GM19351 (cell line): Measurements from ENCODE around the gene TTN.

Experiments
- ATAC-seq: cut with Tn5 transposase; IDR thresholded peaks from one replicate; pipeline ENCODE4 v1.9.1; 2021; ENCODE audit warnings: mild to moderate bottlenecking, moderate library complexity; ENCODE audit not compliant: unreplicated experiment

TTN gene

DNA sequence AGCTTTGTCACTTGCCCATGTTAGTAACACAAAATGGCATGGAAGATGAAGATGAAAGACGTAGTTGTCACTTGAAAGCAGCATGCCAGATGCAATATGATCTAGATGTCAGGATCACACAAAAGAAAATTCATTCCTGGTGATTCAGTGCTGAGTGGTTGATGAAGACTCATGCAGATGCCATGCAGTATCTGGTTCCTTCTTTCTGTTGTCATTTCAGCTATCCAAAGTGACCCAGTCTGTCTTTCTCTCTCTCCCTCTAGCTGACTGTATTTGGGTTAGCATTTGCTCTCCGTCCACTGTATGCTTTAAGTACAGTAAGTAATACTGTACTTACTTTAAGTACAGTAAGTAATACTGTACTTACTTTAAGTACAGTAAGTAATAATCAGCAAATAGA, 50.4 kb downstream of the TTN start:
- no peak for ATAC-seq

DNA sequence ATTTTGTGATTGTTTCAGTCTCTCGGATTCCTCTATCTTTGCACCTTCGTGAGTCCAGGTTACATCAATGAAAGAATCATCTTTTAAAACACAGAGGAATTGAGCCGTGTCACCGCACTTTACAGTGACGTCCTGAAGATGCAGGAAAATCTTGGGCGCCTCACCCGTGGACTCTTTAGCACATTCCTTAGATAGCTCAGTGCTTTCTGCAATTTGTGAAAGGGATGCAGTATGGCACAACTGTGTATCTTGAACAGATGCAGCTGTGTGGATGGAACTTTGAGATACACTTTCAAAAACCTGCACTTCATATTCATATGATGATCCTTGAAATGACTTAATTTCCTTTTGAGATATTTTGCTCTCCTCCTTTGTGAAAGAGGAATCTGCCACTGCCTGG, 50.9 kb downstream of the TTN start:
- no peak for ATAC-seq

DNA sequence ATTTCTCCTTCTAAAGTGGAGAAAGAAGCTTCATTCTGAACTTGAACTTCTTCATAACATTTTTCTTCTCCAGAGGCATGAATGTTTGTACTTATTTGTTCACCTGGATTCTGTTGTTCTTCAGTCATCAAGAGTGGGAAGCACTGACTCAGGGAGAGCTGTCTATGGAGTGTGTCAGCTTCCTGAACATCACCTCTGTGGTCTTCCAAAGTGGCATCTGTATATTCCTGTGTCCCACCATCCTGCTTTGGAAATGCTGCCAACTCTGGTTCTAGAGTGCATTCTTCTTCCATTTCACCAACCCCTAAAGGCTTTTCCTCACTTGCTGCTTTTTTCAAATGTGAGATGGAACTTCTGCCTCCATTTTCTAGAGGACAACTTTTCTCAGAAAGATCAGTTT, 59.5 kb downstream of the TTN start:
- no peak for ATAC-seq

DNA sequence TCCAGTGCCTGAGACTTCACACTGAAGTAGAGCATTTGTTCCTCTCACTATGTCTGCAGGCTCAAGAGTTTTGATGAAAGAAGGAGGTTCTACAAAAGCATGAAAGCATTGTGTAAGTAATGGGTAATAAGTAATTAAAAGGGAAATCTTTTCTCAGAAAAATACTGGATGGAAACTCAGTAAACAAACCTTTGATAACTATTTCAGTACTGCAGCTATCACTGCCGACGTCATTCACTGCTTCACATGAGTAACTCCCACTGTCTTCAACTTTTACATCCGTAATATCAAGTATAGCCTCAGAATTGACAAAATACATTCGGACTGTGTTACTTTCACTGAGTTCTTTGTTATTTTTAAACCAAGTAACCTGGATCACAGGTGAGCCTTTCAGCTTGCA, 72.7 kb downstream of the TTN start:
- no peak for ATAC-seq

DNA sequence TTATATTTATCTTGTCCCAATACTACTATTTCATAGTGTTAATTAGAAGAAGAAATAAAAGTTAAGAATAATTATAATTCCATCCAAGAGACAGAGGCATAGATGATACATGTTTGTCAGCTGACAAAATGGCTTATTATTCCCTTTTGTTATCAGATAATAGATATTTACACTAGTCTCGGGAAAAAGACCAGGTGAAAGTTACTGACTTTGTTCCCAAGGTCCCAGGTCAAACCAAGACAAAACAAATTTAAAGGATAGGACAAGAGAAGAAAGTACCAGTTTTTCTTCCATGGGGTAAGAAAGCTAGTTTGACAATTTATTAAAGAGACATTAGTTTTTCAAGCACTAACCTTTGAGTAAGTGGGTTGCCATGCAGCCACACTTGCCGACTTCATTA, 73.2 kb downstream of the TTN start:
- no peak for ATAC-seq

DNA sequence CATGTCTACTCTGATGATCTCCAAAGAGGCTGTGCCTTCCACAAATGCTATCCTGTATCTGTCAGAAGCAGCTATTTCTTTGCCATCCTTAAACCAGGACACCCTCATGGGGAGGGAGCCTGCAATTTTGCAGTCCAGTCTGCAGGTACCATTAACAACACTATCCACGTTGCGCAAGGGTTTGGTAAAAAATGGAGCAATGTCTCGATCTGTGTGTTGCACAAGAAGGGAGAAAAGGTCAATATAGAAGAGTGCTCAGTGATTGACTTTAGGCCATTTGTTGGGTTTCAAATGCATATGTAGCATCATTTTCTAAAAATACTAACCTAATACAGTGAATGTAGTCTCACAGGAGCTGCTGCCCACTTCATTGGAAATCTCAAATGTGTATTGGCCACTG, 74.3 kb downstream of the TTN start:
- ATAC-seq, result no peak

DNA sequence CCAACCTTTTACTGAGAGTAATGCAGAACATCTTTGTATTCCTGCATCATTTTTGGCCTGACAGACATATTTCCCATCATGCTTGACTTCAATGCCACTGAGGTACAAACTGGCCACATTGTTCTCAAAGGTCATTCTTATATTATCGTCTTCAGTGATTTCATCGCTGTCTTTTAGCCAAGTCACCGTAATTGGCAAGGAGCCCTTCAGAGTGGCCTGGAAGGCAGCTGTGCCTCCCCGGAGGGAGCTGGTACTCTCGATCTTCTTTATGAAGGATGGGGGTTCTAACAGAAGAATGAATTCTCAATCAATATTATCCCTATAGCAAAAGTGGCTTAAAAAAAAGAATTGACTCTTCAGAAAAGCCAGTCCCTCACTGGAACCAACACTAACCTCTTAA, 75.9 kb downstream of the TTN start:
- ATAC-seq, result no peak

DNA sequence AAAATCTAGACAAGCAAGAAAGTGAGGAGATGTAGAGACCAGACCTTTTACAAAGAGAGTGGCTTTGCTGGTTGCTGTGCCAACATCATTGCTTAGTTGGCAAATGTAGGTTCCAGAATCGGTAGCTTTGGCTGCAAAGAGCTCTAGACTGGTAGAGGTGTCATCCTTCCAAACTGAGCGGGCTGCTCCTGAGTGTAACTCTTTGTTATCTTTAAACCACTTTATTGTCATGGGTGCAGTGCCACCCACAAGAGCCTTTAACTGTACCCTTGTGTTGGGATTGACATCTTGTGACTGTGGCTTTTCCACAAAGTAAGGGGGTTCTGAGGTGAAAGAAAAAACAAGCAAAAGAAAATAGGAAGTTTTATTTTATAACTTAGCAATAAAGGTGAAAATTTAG, 77.2 kb downstream of the TTN start:
- ATAC-seq, result no peak

DNA sequence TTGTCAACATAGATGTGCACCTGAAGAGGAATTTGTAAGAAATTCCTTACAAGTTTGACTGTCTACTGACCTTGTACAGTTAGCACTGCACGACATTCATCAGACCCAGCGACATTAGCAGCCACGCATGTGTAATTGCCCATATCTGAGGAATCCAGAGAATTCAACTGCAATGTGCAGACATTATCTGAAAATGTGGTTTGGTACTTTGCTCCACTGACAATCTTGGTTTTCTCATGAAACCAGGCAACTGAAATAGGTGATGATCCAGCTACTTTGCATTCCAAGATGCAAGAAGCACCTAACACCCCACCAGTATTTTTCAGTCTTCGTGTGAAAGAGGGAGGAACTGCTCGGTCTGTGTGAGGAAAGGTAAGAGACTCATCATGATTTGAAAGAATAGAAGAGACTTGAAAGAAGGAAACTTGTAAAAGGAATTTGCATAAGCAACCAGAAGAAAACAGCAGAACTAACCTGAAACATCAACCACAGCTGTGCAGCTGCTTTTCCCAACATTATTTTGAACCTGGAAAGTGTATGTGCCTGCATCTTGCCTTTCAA, 83.4 kb downstream of the TTN start:
- ATAC-seq, result no peak

DNA sequence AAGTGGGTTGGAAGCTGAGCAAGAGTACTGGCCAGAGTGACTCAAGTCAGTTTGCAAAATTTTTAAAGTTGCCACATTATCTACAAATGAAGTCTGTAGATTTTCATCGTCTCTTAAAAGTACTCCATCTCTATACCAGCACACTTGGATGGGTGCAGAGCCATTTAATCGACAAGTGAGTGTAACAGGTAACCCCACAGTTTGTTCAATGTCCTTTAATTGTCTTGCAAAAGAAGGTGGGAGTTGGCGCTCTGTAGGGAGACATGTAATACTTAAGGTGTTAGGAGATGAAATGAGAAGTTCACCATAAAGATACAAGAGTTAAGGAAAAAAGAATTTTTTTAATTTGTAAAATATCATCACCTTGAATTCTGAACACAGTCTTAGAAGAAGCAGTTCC, 84.9 kb downstream of the TTN start:
- no peak for ATAC-seq

DNA sequence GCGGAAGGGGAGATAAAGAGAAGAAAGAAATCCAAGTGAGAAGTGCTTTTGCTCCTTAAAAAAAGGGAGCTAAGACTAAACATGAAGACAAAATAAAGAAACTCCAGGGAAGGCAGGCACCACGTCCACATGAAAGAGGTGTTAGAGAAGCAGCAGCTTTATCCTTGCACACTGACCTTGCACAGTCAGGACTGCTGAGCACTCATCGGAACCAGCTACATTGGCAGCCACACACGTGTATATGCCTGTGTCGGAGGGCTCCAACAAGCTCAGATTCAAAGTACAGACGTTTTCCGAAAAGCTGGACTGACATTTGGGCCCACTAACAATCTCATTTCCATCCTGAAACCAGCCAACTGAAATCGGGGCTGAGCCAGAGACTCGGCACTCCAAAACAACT, 88.2 kb downstream of the TTN start:
- no peak for ATAC-seq

DNA sequence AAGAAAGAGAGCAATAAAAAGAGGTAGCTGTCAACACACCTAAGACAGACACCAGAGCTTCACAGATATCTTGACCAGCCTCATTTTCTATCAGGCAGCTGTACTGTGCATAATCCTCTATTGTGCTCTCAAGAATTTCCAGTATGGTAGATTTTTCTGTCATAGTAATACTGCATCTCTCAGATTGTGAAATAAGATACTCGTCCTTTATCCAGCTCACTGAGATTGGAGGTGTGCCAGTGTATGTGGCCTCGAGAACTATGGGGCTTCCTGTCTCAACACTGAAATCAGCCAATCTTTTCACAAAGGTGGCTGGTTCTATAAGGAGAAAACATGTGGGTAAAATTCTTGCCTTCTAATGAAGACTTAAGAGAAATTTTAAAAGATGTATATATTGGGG, 88.9 kb downstream of the TTN start:
- ATAC-seq, result no peak

DNA sequence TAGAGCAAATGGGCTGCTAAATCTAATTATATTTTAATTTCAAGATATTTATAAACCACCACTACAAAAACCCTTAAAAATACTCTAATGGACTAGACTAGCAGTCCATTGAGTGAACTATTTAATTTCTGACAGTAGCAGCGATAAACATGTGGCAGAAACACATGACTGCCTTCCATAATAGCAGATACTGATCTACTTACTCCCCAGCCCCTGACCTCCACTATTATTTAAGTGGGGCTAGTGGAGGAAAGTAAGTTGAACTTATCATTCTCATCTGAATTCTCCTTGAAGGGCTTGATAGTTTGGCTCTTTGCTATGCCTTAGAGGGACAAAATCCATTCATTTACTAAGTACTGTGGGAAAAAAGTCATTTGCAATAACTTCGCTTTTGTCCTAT, 90.8 kb downstream of the TTN start:
- no peak for ATAC-seq

DNA sequence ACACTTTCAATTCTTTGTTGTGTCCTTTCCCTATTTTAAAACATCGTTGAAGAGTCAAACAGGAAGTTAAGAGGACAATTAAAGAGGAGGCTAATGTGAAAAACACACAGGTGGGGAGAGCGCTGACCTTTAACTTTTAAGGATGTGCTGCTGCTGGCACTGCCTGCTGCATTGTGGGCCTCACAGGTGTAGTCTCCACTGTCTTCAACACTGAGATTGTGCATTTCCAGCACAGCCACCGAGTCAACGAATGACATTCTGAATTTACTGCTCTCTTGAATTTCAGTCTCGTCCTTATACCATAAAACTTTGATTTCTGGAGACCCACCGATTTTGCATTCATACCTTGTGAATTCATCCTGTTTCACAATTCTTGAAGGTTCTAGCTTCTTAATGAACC, 91.9 kb downstream of the TTN start:
- no peak for ATAC-seq

DNA sequence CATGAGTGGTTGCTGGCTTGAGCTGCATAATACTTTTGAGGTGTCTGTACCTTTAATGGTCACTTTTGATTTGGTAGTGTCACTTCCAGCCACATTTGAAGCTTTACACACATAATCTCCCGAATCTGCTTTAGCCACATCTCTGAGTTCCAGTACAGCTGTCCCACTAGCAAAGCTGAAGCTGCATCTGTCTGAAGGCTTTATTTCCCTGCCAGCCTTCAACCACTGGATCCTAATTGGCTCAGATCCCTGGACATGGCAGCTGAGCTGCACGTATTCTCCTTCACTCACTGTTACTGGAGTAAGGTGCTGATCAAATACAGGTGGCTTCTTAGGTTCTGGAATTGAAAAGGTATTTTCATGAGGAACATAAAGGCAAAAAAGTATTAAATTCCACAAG, 99.7 kb downstream of the TTN start:
- no peak for ATAC-seq

DNA sequence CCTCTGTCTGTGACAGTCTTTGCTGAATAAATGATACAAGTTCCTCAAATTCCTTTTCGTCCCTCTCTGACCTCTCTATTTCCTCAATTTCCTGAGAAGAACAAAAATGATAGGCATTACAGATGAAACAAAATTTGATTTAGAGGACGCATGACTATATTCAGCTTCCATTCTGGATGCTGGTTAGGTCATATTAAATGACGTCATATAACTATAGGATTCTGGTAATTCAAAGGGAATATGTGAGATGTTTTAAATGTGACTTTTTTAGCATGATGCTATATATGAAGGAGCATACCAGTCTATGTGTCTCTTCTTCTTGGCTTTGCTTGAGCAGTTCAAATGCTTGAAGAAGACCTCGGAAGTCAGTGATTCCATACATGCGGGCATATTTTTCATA, 102.3 kb downstream of the TTN start:
- no peak for ATAC-seq

DNA sequence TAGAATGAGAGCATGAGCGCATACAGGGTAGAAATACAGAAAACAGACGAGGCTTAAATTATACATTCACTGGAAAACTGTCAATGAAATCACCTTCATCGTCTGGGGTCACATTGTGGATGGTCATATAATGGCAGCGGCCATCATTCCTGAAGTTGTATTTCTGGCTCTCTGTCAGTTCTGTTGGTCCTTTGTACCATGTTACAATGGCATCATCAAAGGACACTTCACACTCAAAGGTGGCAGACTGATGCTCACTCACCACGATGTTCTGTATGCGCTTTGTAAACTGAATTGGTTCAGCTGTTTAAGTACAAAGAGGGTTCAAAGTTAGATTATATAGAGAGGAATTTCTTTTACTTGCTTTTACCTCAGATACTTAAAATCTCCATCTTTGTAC, 104.9 kb downstream of the TTN start:
- ATAC-seq, result no peak

DNA sequence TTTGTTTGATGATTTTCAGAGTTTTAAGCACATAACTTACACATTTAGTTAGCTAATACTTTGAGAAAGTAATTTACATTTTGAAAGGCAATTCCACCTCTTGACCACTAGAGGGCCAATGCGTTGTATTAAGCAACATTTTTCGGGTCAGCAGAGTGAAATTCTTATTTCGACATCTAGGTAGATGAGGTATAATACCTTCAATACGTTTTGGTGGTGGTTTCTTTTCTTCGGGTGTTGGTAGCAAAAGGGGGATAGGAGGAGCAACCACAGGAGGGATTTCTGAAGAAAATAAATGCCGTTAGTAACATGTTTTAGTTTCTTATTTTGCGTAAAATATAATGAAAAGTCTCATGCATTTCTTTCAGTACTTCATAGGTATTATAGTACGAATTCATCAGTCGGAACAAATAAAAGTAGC, 106.3 kb downstream of the TTN start:
- ATAC-seq, result peak; percentile 57

DNA sequence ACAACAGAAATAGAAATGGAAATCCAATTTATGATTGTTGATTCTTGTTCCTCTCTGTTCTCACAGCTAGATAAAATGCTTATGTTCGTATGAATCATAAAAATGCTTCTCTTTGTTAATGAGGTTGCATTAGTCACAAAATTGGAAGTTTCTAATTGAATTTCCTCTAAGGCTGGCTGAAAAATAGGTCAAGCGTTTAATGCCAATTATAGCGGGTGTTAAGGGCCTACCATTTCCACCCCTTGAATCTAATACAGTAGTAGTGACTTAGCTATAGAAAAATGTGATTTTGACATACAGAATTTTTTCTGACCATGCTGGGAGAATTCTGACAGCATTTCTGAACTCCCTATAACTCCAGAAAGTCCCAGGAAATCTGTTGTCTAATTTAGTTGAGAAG, 107.1 kb downstream of the TTN start:
- ATAC-seq, result no peak

DNA sequence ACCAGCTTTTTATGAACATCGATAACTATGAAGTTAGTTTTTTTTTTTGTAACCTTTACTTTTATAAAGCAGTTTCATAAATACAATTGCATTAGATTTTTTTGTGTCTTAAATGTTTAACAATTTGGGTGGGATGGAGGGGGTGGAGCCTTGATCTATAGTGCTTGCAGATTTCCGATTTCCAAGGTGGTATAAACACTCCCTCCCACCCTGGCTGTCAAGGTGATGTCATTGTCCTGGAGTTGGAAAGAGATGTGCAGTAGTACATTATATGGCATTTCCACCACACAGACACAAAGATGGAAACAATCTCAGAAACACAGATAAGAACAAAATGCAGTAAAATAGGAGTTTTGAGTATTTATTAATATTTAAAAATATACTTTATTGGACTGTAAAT, 114.4 kb downstream of the TTN start:
- no peak for ATAC-seq

DNA sequence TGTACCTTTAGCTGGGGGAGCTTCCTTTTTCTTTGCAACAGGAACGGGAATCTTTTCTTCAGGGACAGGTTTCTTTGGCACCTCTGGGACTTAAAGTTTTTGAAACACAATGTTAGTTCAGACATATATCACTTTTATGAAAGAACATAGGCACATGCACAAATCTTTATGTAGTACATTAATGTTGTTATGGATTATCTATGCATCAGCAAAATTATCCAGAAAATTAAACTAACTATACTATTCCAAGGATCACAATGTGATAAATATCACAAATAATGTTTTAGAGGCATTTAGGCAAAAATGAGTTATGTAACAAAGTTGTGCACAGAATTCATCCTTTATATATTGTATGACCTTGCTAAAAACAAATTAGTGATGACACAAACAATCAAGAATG, 117.4 kb downstream of the TTN start:
- no peak for ATAC-seq

DNA sequence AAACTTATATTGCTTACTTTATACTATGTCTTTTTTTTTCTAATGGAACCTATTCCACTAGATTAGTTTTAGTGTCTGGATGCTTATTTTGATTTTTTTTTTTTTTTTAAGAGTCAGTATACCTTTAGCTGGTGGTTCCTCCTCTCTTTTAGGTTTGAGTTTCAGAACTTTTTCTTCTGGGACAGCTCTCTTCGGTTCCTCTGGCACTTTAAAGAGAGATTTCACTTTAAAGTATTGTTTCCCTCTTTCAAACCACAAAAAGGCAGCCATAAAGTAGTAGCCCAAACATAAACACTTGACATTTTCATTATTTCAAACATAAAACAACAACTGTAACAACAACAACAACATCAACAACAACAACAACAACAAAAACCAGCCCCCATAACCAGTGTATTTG, 123.3 kb downstream of the TTN start:
- ATAC-seq, result no peak

DNA sequence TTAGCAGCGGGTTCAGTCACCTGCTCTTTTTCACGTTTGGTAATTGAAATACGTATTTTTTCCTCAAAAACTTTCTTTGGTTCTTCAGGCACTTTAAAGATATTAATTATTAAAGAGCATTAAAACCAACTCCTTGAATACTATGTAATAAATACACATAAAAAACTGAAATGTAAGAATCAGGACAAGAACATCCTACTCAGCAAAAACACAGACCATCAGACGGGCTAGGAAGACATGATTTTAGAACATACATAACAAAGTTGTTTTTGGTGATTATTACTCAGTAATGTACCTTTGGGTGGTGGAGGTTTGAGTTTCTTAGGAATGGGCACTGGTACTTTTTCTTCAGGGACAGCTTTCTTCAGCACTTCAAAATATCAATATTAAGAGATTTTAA, 126.1 kb downstream of the TTN start:
- no peak for ATAC-seq

DNA sequence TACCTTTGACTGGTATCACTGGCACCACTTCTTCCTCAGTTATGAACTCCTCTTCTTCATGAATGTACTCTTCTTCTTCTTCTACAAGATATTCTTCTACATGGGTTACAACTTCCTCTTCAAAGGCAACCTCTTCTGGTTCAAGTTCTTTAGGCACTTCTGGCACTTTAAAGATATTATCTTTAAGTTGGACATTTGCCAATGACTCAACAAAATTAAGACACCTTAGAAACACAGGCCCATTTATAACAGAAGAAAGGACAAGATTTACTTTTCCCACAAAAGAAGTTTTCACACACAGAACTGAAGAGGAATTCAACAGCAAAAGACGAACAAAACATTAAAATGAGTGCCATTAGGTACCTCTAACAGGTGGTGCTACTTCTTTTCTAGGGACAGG, 127.3 kb downstream of the TTN start:
- no peak for ATAC-seq
